A549 (cell line): ENCODE results near the gene CHID1. TPM values are rescaled to one million over a fixed set of nuclear protein-coding genes. Genes with fewer than 3 reads are reported as not detected.

ENCODE experiments used
- ATAC-seq, 2 experiments: fragments of 200-7000 bp in 1 of 2; fragments of >200 bp in 1 of 2; cut with Nextera tagmentation in 1 of 2; cut with Tn5 transposase in 1 of 2; 3 replicates each; pipeline versions ENCODE4 v1.8.0 to v1.9.1; 2018 to 2020; ENCODE audit warnings: mild to moderate bottlenecking in 1 of 2, moderate library complexity in 1 of 2
- CTCF ChIA-PET: fragments of 300-600 bp; sonication (Branson Sonifier 250); formaldehyde crosslinking; extraction: SDS; loops from one replicate; lab custom pipeline; 2021; ENCODE audit warnings: antibody characterized with exemption, inconsistent platforms; lab: Yijun Ruan, JAX
- POLR2A ChIA-PET: fragments of 350-600 bp; formaldehyde crosslinking; extraction: SDS; loops from one replicate; lab custom pipeline; 2021; ENCODE audit warnings: antibody characterized with exemption, inconsistent platforms; lab: Yijun Ruan, JAX
- DNase-seq, 2 experiments: peaks; one replicate each; pipeline versions ENCODE4 v3.0.0 to v3.0.0-alpha.2; 2011 to 2016; ENCODE audit warnings: low read depth in 1 of 2, low spot score in 1 of 2
- FAIRE-seq: peaks from 2 replicates; lab custom pipeline; 2011; peaks lifted over from hg19 to GRCh38; lab: Jason Lieb, UNC
- H3K27ac ChIP-seq, 2 experiments: fragments of >200 bp; sonication (Bioruptor Twin); formaldehyde crosslinking; 3 replicates each; pipeline ENCODE4 v1.5.1; 2016 to 2017
- H3K4me1 ChIP-seq: fragments of >200 bp; sonication (Bioruptor Twin); formaldehyde crosslinking; 3 replicates; pipeline ENCODE4 v1.6.1; 2016
- H3K4me2 ChIP-seq: fragments of >200 bp; sonication (Bioruptor Twin); formaldehyde crosslinking; 3 replicates; pipeline ENCODE4 v1.6.1; 2016
- H3K4me3 ChIP-seq: fragments of >200 bp; sonication (Bioruptor Twin); formaldehyde crosslinking; 3 replicates; pipeline ENCODE4 v1.5.1; 2016
- H3K9me3 ChIP-seq: fragments of >200 bp; sonication (Bioruptor Twin); formaldehyde crosslinking; 3 replicates; pipeline ENCODE4 v1.6.1; 2016
- BHLHE40 ChIP-seq: IDR thresholded peaks from 2 replicates; pipeline ENCODE4 v1.6.1; 2012; ENCODE audit warnings: low read depth, low read length, inconsistent platforms
- CEBPB ChIP-seq, 2 experiments: fragments of >200 bp in 1 of 2; sonication (Bioruptor Twin) in 1 of 2; formaldehyde crosslinking in 1 of 2; IDR thresholded peaks; 2 replicates each; pipeline ENCODE4 v1.6.1; 2012 to 2016
- CHD4 ChIP-seq: fragments of 200-600 bp; sonication (generic); IDR thresholded peaks from 2 replicates; pipeline ENCODE4 v1.6.1; 2016; ENCODE audit warnings: antibody characterized with exemption, mild to moderate bottlenecking, borderline replicate concordance
- EHMT2 ChIP-seq: fragments of 200-600 bp; sonication (generic); IDR thresholded peaks from 2 replicates; pipeline ENCODE4 v1.6.1; 2016; ENCODE audit warnings: antibody characterized with exemption, low read depth, mild to moderate bottlenecking, moderate library complexity
- ESRRA ChIP-seq: fragments of 150-350 bp; IDR thresholded peaks from 2 replicates; pipeline ENCODE4 v1.6.1; 2014; ENCODE audit warnings: mild to moderate bottlenecking, low read length, borderline replicate concordance
- FOSL2 ChIP-seq, 2 experiments: fragments of 450-650 bp in 1 of 2; fragments of >200 bp in 1 of 2; sonication (Bioruptor Twin) in 1 of 2; formaldehyde crosslinking; IDR thresholded peaks; 2 replicates each; pipeline versions ENCODE4 v1.5.0 to v1.6.1; 2016 to 2020; ENCODE audit warnings: mild to moderate bottlenecking in 1 of 2, moderate library complexity in 1 of 2
- HEYL ChIP-seq: fragments of 250-450 bp; sonication (Bioruptor Pico); IDR thresholded peaks from 2 replicates; pipeline ENCODE4 v1.8.0; 2021; ENCODE audit warnings: mild to moderate bottlenecking, moderate library complexity
- POLR2A ChIP-seq: IDR thresholded peaks from 2 replicates; pipeline ENCODE4 v1.6.1; 2012; ENCODE audit warnings: mild to moderate bottlenecking, low read length
- RAD21 ChIP-seq, 2 experiments: fragments of >200 bp in 1 of 2; sonication (Bioruptor Twin) in 1 of 2; formaldehyde crosslinking in 1 of 2; IDR thresholded peaks in 1 of 2; conservative IDR thresholded peaks in 1 of 2; 2 replicates in 1 of 2; 3 replicates in 1 of 2; pipeline ENCODE4 v1.6.1; 2012 to 2018; ENCODE audit warnings: inconsistent platforms in 1 of 2
- RARB ChIP-seq: fragments of 250-450 bp; sonication (Bioruptor Pico); IDR thresholded peaks from 2 replicates; pipeline ENCODE4 v1.8.0; 2021; ENCODE audit warnings: mild to moderate bottlenecking, moderate library complexity
- RCOR1 ChIP-seq: fragments of 150-350 bp; IDR thresholded peaks from 2 replicates; pipeline ENCODE4 v1.6.1; 2014; ENCODE audit warnings: antibody characterized with exemption, low read length, low read depth
- SMC3 ChIP-seq: fragments of >200 bp; sonication (Bioruptor Twin); formaldehyde crosslinking; IDR thresholded peaks from 3 replicates; pipeline ENCODE4 v1.6.1; 2018; ENCODE audit warnings: inconsistent platforms
- ZSCAN20 ChIP-seq: fragments of 250-450 bp; sonication (Bioruptor Pico); IDR thresholded peaks from 2 replicates; pipeline ENCODE4 v1.8.0; 2022; ENCODE audit warnings: mild to moderate bottlenecking, moderate library complexity
- WGBS: methylation state at CpG from one replicate; pipeline ENCODE4 v1.1.6; 2017; ENCODE audit errors: missing lambda C conversion rate; 5-methylcytosine and 5-hydroxymethylcytosine counted together
- polyA plus RNA-seq, 4 experiments: library from polyadenylated mRNA; depleted of rRNA in 3 of 4; stranded (reverse); fragments of >200 nt; fragmentation: RNase III in 1 of 4; extraction: RNeasy Plus Mini Kit Qiagen cat#74134 plus additional on column Dnase treatment in 1 of 4; gene quantifications; 2 replicates in 3 of 4; 3 replicates in 1 of 4; pipeline ENCODE4 v1.2.3, GENCODE V29; 2011 to 2017
- TF ChIP-seq, protein P1 (sequence below): fragments of 450-650 bp; IDR thresholded peaks from 2 replicates; pipeline ENCODE4 v1.6.1; 2014; ENCODE audit warnings: antibody characterized with exemption
- TF ChIP-seq, protein P2 (sequence below): fragments of >200 bp; sonication (Bioruptor Twin); formaldehyde crosslinking; IDR thresholded peaks from 3 replicates; pipeline ENCODE4 v1.5.1; 2016
- TF ChIP-seq, protein P3 (sequence below): fragments of 250-450 bp; sonication (Bioruptor Pico); IDR thresholded peaks from 2 replicates; pipeline ENCODE4 v1.5.0; 2021; ENCODE audit warnings: mild to moderate bottlenecking, moderate library complexity, borderline replicate concordance
- TF ChIP-seq, protein P4 (sequence below): fragments of 200-600 bp; sonication (generic); IDR thresholded peaks from 2 replicates; pipeline ENCODE4 v1.6.1; 2016; ENCODE audit warnings: antibody characterized with exemption, mild to moderate bottlenecking, moderate library complexity
- TF ChIP-seq, protein P5 (sequence below): IDR thresholded peaks from 2 replicates; pipeline ENCODE4 v1.6.1; 2012

CHID1 gene
- polyA plus RNA-seq, 2 of the 4 experiments (the other 2 are of a cell fraction), result 53.8 to 70.6 TPM

DNA sequence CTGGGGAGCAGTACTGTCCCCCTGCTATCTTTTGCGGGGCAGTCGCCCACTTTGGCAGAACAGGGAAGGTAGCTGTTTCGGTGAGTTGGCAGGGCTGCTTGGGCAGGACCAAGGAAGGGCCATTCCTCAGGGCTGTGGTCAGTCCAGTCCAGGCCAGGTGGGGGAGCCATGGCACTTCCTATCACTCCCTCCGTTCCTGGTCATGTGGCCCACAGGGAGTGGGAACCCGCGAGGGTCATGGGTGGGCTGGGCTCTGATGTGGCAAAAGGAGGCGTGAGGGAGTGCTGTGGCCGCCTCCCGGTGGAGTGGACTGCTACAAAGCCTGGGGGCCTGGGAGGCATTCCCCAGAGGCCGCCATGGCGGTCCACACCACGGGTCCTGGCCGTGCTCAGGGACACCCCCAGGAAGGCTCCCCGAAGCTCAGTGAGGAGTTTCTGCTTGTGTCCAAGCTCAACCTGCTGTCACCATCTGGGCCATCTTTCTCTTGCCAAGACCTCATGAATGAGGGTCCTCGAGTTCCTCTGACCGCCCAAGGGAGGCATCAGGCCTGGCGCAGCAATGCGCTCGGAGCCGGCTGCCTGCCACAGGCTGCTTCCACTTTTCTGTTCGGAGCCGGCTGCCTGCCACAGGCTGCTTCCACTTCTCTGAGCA, 11.9 kb downstream of the CHID1 start:
- no peaks in the 10 kb centered on the region for H3K4me1 ChIP-seq
- ChIA-PET CTCF (interaction anchor here (0.6 to 2.4 kb wide), 19 partner anchors 8 to 194 kb away, joined by 3 to 20 read pairs (median 4); no protein-coding TSS in a partner anchor), POLR2A (no interaction called here)
- DNase-seq, result peak in 1 of 2 experiments; percentile 56
- no peak overlapping the region for H3K27ac ChIP-seq
- H3K9me3 ChIP-seq, result no peaks in the 10 kb centered on the region
- no peak for FAIRE-seq
- no peak for TF ChIP-seq POLR2A
- TF ChIP-seq, protein P1, sequence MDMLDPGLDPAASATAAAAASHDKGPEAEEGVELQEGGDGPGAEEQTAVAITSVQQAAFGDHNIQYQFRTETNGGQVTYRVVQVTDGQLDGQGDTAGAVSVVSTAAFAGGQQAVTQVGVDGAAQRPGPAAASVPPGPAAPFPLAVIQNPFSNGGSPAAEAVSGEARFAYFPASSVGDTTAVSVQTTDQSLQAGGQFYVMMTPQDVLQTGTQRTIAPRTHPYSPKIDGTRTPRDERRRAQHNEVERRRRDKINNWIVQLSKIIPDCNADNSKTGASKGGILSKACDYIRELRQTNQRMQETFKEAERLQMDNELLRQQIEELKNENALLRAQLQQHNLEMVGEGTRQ, result peak; percentile 41
- TF ChIP-seq FOSL2 (IDR thresholded peaks at IDR 0.05), result no peak
- no peak for TF ChIP-seq FOSL2 (CRISPR knock-in tag; IDR thresholded peaks at IDR 0.05)
- TF ChIP-seq SMC3, result peak; percentile 25; the same call in 1 of the 3 replicates
- no peak for TF ChIP-seq RCOR1
- TF ChIP-seq EHMT2, result no peak
- no peak for TF ChIP-seq ZSCAN20 (CRISPR knock-in tag)
- peak; percentile 60 to 71 for TF ChIP-seq RAD21 (conservative IDR thresholded peaks at IDR 0.05 in 1 of 2, IDR thresholded peaks at IDR 0.05 in 1 of 2)
- TF ChIP-seq RARB, result no peak
- TF ChIP-seq CHD4, result no peak
- TF ChIP-seq, protein P2, sequence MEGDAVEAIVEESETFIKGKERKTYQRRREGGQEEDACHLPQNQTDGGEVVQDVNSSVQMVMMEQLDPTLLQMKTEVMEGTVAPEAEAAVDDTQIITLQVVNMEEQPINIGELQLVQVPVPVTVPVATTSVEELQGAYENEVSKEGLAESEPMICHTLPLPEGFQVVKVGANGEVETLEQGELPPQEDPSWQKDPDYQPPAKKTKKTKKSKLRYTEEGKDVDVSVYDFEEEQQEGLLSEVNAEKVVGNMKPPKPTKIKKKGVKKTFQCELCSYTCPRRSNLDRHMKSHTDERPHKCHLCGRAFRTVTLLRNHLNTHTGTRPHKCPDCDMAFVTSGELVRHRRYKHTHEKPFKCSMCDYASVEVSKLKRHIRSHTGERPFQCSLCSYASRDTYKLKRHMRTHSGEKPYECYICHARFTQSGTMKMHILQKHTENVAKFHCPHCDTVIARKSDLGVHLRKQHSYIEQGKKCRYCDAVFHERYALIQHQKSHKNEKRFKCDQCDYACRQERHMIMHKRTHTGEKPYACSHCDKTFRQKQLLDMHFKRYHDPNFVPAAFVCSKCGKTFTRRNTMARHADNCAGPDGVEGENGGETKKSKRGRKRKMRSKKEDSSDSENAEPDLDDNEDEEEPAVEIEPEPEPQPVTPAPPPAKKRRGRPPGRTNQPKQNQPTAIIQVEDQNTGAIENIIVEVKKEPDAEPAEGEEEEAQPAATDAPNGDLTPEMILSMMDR, result peak; percentile 39
- no peak for TF ChIP-seq CEBPB (IDR thresholded peaks at IDR 0.05)
- no peak for TF ChIP-seq ESRRA
- TF ChIP-seq HEYL (CRISPR knock-in tag), result no peak
- WGBS, result 92% methylated on average over 20 of the region's 22 CpGs
- H3K4me2 ChIP-seq, result no peak overlapping the region
- peak; percentile 65 to 83 for ATAC-seq
- H3K4me3 ChIP-seq, result no peak overlapping the region

DNA sequence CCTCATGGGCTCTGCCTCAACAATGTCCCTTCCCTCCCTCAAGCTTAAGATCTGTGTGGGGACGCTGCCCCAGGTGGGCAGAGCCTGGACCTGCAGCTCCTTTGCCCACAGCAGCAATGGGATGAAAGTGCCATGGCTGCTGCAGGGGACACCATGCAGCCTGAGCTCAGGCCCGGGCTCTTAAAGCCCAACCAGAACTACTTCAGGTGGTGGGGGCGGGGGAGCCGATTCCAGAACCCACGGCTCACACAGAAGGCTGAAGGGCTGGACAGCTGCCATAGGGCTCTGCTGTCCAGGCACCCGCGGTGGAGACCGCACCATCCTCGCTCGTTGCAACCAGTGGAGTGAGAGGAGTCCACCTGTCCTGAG, 12.5 kb downstream of the CHID1 start:
- H3K9me3 ChIP-seq, result no peaks in the 10 kb centered on the region
- 67% methylated on average over 1 of the region's 10 CpGs for WGBS
- peak; percentile 36 to 57 for DNase-seq
- POLR2A ChIA-PET, result no interaction called here
- CTCF ChIA-PET, result interaction anchor here (0.6 to 2.4 kb wide), 17 partner anchors 8 to 194 kb away, joined by 3 to 20 read pairs (median 4); no protein-coding TSS in a partner anchor
- no peak overlapping the region for H3K4me3 ChIP-seq
- TF ChIP-seq RAD21 (conservative IDR thresholded peaks at IDR 0.05 in 1 of 2, IDR thresholded peaks at IDR 0.05 in 1 of 2), result peak in 1 of 2 experiments; percentile 40; a peak in 2 of 5 replicates
- TF ChIP-seq EHMT2, result no peak
- TF ChIP-seq, all 56 proteins: peak for 1
- no peak for FAIRE-seq
- ATAC-seq, result peak; percentile 65 to 80; a peak in 4 of 6 replicates
- no peak overlapping the region for H3K27ac ChIP-seq
- H3K4me2 ChIP-seq, result no peak overlapping the region
- no peaks in the 10 kb centered on the region for H3K4me1 ChIP-seq

DNA sequence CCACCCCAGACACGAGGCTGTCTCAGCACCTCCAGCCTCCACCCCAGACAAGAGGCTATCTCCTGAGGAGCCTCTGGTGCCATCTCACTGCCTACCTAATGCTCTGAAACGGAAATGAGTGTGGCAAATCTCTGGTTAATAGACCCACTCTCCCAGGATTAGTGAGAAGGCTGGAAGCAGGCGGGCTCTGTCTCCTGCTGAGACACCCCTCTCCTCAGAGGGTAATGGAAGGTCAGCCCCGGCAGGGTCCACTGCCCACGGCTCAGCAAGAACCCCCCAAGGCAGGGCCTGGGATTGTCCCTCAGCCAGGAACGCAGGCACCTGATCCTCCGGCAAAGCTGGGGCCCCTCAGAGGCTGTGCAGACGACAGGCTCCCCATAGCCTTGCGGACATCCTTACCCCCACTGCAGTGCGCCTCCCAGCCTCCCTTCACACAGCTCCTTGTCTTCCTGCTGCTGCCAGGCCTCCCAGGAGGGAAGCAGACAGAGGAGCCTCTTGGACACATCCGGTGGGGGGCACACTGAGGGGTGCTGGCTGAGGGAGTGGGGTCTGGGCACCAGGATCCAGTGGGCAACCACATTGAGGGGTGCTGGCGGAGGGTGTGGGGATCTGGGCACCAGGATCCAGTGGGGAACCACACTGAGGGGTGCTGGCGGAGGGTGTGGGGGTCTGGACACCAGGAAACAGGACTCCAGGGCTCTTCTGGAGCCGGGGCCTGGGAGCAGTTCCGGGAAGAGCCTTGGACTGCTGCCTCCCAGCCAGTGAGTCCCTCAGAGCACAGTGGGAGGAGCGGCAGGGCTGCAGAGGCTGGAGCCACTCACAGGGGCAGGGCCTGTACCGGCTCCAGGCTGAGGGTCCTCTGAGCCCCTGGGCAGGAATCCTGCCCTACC, 13.1 kb downstream of the CHID1 start:
- H3K4me2 ChIP-seq, result no peak overlapping the region
- DNase-seq (no peak), FAIRE-seq (no peak), ATAC-seq (0 out of 6 replicates have a peak, but pooled peaks of 1 of the 2 experiments have one; percentile 4)
- H3K27ac ChIP-seq, result no peak overlapping the region
- POLR2A ChIA-PET, result no interaction called here
- no peaks in the 10 kb centered on the region for H3K9me3 ChIP-seq
- 90% methylated on average over 11 of the region's 17 CpGs for WGBS
- TF ChIP-seq, protein P3, sequence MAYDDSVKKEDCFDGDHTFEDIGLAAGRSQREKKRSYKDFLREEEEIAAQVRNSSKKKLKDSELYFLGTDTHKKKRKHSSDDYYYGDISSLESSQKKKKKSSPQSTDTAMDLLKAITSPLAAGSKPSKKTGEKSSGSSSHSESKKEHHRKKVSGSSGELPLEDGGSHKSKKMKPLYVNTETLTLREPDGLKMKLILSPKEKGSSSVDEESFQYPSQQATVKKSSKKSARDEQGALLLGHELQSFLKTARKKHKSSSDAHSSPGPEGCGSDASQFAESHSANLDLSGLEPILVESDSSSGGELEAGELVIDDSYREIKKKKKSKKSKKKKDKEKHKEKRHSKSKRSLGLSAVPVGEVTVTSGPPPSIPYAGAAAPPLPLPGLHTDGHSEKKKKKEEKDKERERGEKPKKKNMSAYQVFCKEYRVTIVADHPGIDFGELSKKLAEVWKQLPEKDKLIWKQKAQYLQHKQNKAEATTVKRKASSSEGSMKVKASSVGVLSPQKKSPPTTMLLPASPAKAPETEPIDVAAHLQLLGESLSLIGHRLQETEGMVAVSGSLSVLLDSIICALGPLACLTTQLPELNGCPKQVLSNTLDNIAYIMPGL (CRISPR knock-in tag), result no peak
- TF ChIP-seq, protein P4, sequence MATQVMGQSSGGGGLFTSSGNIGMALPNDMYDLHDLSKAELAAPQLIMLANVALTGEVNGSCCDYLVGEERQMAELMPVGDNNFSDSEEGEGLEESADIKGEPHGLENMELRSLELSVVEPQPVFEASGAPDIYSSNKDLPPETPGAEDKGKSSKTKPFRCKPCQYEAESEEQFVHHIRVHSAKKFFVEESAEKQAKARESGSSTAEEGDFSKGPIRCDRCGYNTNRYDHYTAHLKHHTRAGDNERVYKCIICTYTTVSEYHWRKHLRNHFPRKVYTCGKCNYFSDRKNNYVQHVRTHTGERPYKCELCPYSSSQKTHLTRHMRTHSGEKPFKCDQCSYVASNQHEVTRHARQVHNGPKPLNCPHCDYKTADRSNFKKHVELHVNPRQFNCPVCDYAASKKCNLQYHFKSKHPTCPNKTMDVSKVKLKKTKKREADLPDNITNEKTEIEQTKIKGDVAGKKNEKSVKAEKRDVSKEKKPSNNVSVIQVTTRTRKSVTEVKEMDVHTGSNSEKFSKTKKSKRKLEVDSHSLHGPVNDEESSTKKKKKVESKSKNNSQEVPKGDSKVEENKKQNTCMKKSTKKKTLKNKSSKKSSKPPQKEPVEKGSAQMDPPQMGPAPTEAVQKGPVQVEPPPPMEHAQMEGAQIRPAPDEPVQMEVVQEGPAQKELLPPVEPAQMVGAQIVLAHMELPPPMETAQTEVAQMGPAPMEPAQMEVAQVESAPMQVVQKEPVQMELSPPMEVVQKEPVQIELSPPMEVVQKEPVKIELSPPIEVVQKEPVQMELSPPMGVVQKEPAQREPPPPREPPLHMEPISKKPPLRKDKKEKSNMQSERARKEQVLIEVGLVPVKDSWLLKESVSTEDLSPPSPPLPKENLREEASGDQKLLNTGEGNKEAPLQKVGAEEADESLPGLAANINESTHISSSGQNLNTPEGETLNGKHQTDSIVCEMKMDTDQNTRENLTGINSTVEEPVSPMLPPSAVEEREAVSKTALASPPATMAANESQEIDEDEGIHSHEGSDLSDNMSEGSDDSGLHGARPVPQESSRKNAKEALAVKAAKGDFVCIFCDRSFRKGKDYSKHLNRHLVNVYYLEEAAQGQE, result no peak
- TF ChIP-seq BHLHE40 (no peak), SMC3 (no peak), CEBPB (IDR thresholded peaks at IDR 0.05) (no peak), CHD4 (no peak)
- TF ChIP-seq, protein P5, sequence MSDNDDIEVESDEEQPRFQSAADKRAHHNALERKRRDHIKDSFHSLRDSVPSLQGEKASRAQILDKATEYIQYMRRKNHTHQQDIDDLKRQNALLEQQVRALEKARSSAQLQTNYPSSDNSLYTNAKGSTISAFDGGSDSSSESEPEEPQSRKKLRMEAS, result no peak
- TF ChIP-seq, protein P1, result no peak
- no peak overlapping the region for H3K4me3 ChIP-seq
- CTCF ChIA-PET, result interaction anchor here (0.6 to 2.4 kb wide), 15 partner anchors 9 to 195 kb away, joined by 3 to 20 read pairs (median 6); no protein-coding TSS in a partner anchor
- H3K4me1 ChIP-seq, result no peaks in the 10 kb centered on the region
